HL-60 (cell line): ENCODE measurements around the gene HCAR2.
"Not testable (repeated sequence)": the region's sequence is repeated elsewhere in the genome, so short reads cannot be mapped to it uniquely, and the experiment has no call there.

Experiments
- DNase-seq, 2 experiments: peaks; one replicate each; pipeline ENCODE4 v3.0.0-alpha.2; 2010 to 2020; ENCODE audit warnings: low read depth in 1 of 2, low spot score in 1 of 2
- H3K27ac ChIP-seq: fragments of 250-450 bp; sonication (Bioruptor Pico); replicated peaks from 2 replicates; pipeline ENCODE4 v1.5.1; 2020; ENCODE audit warnings: mild to moderate bottlenecking, moderate library complexity
- H3K27me3 ChIP-seq: fragments of 250-450 bp; sonication (Bioruptor Pico); 2 replicates; pipeline ENCODE4 v1.5.1; 2021; ENCODE audit warnings: mild to moderate bottlenecking, moderate library complexity; ENCODE audit not compliant: insufficient read depth, poor library complexity, severe bottlenecking
- H3K4me3 ChIP-seq: replicated peaks from 2 replicates; pipeline ENCODE4 v1.5.1; 2011; ENCODE audit warnings: mild to moderate bottlenecking, control low read depth, low read length; ENCODE audit not compliant: insufficient read depth
- CTCF ChIP-seq: IDR thresholded peaks from one replicate; pipeline ENCODE4 v1.5.1; 2011; ENCODE audit warnings: low read length, control low read depth, inconsistent platforms; ENCODE audit not compliant: insufficient read depth
- GABPA ChIP-seq: IDR thresholded peaks from 2 replicates; pipeline ENCODE4 v1.6.1; 2012; ENCODE audit warnings: low read depth
- POLR2AphosphoS5 ChIP-seq: IDR thresholded peaks from 2 replicates; pipeline ENCODE4 v1.6.1; 2012; ENCODE audit warnings: low read depth
- SPI1 ChIP-seq: IDR thresholded peaks from 2 replicates; pipeline ENCODE4 v1.6.1; 2012; ENCODE audit warnings: low read depth, mild to moderate bottlenecking, borderline replicate concordance
- TF ChIP-seq, protein P1 (sequence below): IDR thresholded peaks from 2 replicates; pipeline ENCODE4 v1.6.1; 2012; ENCODE audit warnings: low read depth; ENCODE audit not compliant: insufficient replicate concordance

HCAR2 gene

GRCh38 chr12:122711266-122711665 lies 8.1 kb upstream of the HCAR2 start:
- DNase-seq, result peak; percentile 20 to 74
- not testable (repeated sequence) for H3K27ac ChIP-seq, H3K27me3 ChIP-seq, H3K4me3 ChIP-seq
- TF ChIP-seq SPI1, result peak; percentile 85

DNA sequence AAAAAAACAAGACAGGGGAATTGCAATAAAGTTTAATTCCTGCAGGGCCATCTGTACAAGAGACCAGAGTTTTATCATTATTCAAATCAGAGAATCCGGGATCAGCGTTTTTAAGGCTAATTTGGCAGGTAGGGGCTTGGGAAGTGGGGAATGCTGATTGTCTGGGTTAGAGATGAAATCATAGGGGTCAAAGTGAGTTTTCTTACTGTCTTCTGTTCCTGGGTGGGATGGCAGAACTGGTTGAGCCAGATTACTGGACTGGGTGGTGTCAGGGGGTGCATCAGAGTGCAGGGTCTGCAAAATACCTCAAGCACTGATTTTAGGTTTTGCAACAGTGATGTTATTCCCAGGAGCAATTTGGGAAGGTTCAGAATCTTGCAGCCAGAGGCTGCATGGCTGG lies 7.2 kb upstream of the HCAR2 start:
- DNase-seq, H3K27ac ChIP-seq, H3K27me3 ChIP-seq, H3K4me3 ChIP-seq: not testable (repeated sequence)

- not testable (repeated sequence) for H3K27ac ChIP-seq
Measured at GRCh38 chr12:122709287-122709686, 6.1 kb upstream of the HCAR2 start.

DNA sequence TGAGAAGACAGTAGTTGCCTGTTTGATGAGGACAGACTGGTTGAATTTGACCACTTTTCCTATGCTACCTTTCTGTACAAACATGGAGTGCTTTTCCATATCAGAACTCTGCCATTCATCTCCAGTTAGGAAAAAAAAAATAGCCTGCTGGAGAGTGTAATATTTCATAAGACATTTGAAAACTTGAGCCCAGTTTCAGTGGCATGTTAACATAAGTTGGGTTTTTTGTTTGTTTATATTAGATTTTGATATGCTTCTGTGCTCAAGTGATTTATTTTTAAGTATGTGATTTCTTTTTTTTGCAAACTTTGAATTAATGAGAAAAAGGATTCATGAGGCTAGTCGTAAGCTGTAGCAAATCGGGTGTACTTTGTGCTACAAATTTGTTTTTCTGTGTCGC lies 684 bp upstream of the HCAR2 start:
- H3K27ac ChIP-seq, DNase-seq, H3K27me3 ChIP-seq, H3K4me3 ChIP-seq: not testable (repeated sequence)

More at GRCh38 chr12:122709287-122709686, 6.1 kb upstream of the HCAR2 start:
- not testable (repeated sequence) for DNase-seq, H3K4me3 ChIP-seq, H3K27me3 ChIP-seq

DNA sequence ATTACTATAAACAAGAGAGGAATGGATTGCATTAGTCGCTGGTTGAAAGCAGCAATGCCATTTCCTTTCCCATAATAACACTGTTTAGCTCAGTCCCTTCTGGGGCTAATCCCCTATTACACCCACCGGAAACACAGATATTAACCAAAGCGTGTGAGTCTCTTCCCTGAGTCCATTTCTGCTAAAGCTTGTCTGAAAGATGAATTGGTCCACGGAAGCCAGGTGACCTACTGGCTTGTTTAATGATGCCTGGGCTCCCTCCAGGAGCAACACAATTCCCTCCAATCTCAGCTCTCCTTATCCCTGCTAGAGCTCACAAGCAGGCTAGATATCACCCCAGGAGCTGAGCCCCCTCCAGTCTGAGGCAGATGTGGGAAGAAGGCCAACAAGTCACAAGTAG lies 1.7 kb downstream of the HCAR2 start:
- DNase-seq, H3K27ac ChIP-seq, H3K27me3 ChIP-seq, H3K4me3 ChIP-seq: not testable (repeated sequence)

DNA sequence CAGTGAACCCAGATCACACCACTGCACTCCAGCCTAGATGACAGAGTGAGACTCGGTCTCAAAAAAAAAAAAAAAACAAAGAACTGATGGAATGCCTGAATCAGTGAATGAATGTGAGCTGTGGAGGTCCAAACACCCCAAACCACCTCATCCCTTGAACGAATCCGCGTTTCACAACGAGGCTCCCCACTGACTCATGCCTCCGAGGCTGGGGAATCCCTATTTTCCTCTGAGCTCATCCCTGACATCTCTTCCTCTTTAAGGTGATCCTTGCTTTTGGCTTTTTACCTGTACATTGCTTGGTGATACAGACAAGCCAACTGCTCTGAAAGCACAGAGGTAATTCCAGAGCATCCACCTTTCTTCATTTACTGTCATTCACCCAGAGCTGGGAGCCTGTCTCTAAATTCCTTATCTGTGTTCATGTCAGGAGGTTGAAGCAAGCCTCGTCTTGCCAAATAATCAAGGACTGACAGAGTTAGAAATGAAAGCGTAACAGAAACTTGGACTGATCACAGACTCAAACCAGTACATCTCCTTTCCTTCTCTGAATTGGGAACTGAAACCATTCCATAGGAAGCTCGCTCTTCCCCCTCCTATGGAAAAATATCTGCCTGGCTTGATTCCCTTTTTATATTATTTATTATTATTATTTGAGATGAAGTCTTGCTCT lies 3.0 kb downstream of the HCAR2 start:
- not testable (repeated sequence) for H3K4me3 ChIP-seq, H3K27ac ChIP-seq, H3K27me3 ChIP-seq, DNase-seq

GRCh38 chr12:122696922-122697321 lies 6.2 kb downstream of the HCAR2 start:
- H3K27me3 ChIP-seq, DNase-seq, H3K27ac ChIP-seq, H3K4me3 ChIP-seq: not testable (repeated sequence)

DNA sequence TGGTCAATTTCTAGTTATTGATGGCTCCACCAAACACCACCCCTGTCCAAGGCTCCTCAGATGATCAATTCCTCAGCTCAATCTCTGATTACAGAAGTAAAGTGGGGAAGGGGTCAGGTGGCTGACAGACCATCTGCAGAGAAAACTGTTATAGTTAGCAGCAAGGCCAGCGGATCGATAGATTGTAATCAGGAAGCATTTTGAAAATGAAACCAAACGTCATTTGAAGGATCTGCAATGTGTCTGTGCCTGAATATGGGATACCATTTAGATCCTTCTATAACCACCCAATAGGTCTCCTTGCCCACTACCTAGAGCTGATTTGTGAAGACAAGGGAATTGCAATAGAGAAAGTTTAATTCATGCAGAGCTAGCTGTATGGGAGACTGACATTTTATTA lies 11.6 kb downstream of the HCAR2 start:
- Histone ChIP-seq H3K27me3 (no peaks in the 10 kb centered on the region), H3K27ac (no peak overlapping the region), H3K4me3 (no peak overlapping the region)
- no peak for DNase-seq
- no peak for TF ChIP-seq CTCF
- no peak for TF ChIP-seq POLR2AphosphoS5
- TF ChIP-seq, protein P1, sequence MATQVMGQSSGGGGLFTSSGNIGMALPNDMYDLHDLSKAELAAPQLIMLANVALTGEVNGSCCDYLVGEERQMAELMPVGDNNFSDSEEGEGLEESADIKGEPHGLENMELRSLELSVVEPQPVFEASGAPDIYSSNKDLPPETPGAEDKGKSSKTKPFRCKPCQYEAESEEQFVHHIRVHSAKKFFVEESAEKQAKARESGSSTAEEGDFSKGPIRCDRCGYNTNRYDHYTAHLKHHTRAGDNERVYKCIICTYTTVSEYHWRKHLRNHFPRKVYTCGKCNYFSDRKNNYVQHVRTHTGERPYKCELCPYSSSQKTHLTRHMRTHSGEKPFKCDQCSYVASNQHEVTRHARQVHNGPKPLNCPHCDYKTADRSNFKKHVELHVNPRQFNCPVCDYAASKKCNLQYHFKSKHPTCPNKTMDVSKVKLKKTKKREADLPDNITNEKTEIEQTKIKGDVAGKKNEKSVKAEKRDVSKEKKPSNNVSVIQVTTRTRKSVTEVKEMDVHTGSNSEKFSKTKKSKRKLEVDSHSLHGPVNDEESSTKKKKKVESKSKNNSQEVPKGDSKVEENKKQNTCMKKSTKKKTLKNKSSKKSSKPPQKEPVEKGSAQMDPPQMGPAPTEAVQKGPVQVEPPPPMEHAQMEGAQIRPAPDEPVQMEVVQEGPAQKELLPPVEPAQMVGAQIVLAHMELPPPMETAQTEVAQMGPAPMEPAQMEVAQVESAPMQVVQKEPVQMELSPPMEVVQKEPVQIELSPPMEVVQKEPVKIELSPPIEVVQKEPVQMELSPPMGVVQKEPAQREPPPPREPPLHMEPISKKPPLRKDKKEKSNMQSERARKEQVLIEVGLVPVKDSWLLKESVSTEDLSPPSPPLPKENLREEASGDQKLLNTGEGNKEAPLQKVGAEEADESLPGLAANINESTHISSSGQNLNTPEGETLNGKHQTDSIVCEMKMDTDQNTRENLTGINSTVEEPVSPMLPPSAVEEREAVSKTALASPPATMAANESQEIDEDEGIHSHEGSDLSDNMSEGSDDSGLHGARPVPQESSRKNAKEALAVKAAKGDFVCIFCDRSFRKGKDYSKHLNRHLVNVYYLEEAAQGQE, result no peak
- no peak for TF ChIP-seq SPI1
- no peak for TF ChIP-seq GABPA
